DMS53 treated with DMSO at 0.1 percent for 48 hours (cell line): ENCODE data around the gene TBXAS1.
"Not testable (repeated sequence)": the region's sequence is repeated elsewhere in the genome, so short reads cannot be mapped to it uniquely, and the experiment has no call there.

Experiments used
- DNase-seq: peaks from one replicate; lab custom pipeline; 2025; ENCODE audit not compliant: unreplicated experiment; lab: John Stamatoyannopoulos, UW

Gene TBXAS1

GRCh38 chr7:139913021-139913844, 84.2 kb downstream of the TBXAS1 start:
- no peak for DNase-seq

- no peak for DNase-seq
These were observed 84.7 kb downstream of the TBXAS1 start for GRCh38 chr7:139913845-139914135.

- no peak for DNase-seq
These were observed 85.5 kb downstream of the TBXAS1 start for GRCh38 chr7:139914306-139915267.

- DNase-seq: no peak
These were observed 86.3 kb downstream of the TBXAS1 start for GRCh38 chr7:139915268-139915863.

- DNase-seq: peak; percentile 57
These were observed 87.0 kb downstream of the TBXAS1 start for GRCh38 chr7:139915864-139916716.

GRCh38 chr7:139916717-139917395, 87.8 kb downstream of the TBXAS1 start:
- no peak for DNase-seq

GRCh38 chr7:139917851-139918250, 88.8 kb downstream of the TBXAS1 start:
- no peak for DNase-seq

GRCh38 chr7:139918480-139918879, 89.4 kb downstream of the TBXAS1 start:
- DNase-seq: no peak

- DNase-seq: no peak
These were observed 94.0 kb downstream of the TBXAS1 start for GRCh38 chr7:139923090-139923489.

GRCh38 chr7:139924461-139924860, 95.4 kb downstream of the TBXAS1 start:
- DNase-seq: no peak

- DNase-seq: not testable (repeated sequence)
These were observed 100.2 kb downstream of the TBXAS1 start for GRCh38 chr7:139929221-139929620.

GRCh38 chr7:139930286-139930965, 101.4 kb downstream of the TBXAS1 start:
- DNase-seq: no peak

GRCh38 chr7:139931190-139931934, 102.3 kb downstream of the TBXAS1 start:
- no peak for DNase-seq

GRCh38 chr7:139932531-139932930, 103.5 kb downstream of the TBXAS1 start:
- DNase-seq: no peak

GRCh38 chr7:139936760-139937310, 107.8 kb downstream of the TBXAS1 start:
- DNase-seq: no peak

GRCh38 chr7:139937715-139938114, 108.7 kb downstream of the TBXAS1 start:
- DNase-seq: no peak

GRCh38 chr7:139940866-139941265, 111.8 kb downstream of the TBXAS1 start:
- DNase-seq: no peak

- no peak for DNase-seq
These were observed 112.4 kb downstream of the TBXAS1 start for GRCh38 chr7:139941421-139941820.

GRCh38 chr7:139941866-139942265, 112.8 kb downstream of the TBXAS1 start:
- DNase-seq: no peak
